ENCODE data around the gene PTPRZ1. TPM values are rescaled to one million over a fixed set of nuclear protein-coding genes. Genes with fewer than 3 reads are reported as not detected.

The PTPRZ1 gene
- total RNA-seq, 1 experiment from 2014 or later, result 74.2 TPM

DNA sequence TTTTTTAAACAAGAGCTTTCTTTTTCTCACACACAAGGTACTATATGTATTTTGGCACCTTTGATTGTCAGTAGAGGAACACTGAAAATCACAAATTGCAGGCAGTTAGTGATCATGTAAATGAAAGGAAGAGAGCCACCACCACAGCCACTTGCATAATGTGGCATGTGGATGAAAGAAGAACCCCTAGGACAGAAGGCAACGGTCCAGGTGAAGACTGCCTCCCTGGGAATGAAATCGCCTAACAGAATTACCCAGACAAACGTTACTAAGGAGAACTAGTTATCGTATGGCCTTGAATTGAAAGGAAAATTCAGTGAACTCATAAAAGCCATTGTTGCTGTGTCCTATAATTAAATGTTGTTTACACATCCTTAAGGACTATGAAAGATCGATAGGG is 41.2 kb upstream of the PTPRZ1 start:
- H2BK5ac ChIP-seq (ENCODE audit: insufficient read length, low read length), result no peak overlapping the region
- no peak overlapping the region for H2AFZ ChIP-seq (ENCODE audit: low read length)
- no peak for DNase-seq
- Mint-ChIP-seq H3K27me3 (ENCODE audit: low read depth) (peaks cover 2% of the 10 kb centered on the region; the same call in 1 of the 2 replicates), H3K36me3 (ENCODE audit: insufficient read depth in 1 of 3, low read depth in 3 of 3) (no peaks in the 10 kb centered on the region), H3K9me3 (no peaks in the 10 kb centered on the region), H3K4me3 (no peak overlapping the region), H3K27ac (no peak overlapping the region), H3K4me1 (peaks cover 11 to 19% of the 10 kb centered on the region in 2 experiments)
- H3K27ac ChIP-seq (ENCODE audit: insufficient read length, low read depth, low read length), result no peak overlapping the region
- H3K79me1 ChIP-seq (ENCODE audit: insufficient read depth, low read depth, low read length, poor library complexity, severe bottlenecking), result no peaks in the 10 kb centered on the region
- H4K5ac ChIP-seq (ENCODE audit: insufficient read length, low read depth, low read length), result no peak overlapping the region
- no peak overlapping the region for H3K9ac ChIP-seq (ENCODE audit: extremely low read depth, insufficient read length, low read length)
- H3K56ac ChIP-seq (ENCODE audit: insufficient read length, low read depth, low read length), result no peak overlapping the region
- TF ChIP-seq, protein P1, sequence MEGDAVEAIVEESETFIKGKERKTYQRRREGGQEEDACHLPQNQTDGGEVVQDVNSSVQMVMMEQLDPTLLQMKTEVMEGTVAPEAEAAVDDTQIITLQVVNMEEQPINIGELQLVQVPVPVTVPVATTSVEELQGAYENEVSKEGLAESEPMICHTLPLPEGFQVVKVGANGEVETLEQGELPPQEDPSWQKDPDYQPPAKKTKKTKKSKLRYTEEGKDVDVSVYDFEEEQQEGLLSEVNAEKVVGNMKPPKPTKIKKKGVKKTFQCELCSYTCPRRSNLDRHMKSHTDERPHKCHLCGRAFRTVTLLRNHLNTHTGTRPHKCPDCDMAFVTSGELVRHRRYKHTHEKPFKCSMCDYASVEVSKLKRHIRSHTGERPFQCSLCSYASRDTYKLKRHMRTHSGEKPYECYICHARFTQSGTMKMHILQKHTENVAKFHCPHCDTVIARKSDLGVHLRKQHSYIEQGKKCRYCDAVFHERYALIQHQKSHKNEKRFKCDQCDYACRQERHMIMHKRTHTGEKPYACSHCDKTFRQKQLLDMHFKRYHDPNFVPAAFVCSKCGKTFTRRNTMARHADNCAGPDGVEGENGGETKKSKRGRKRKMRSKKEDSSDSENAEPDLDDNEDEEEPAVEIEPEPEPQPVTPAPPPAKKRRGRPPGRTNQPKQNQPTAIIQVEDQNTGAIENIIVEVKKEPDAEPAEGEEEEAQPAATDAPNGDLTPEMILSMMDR (conservative IDR thresholded peaks at IDR 0.05), result no peak
- H3K23me2 ChIP-seq (ENCODE audit: insufficient read length, low read depth, low read length, poor library complexity, severe bottlenecking), result no peaks in the 10 kb centered on the region
- H3K14ac ChIP-seq (ENCODE audit: insufficient read depth, low read length), result no peak overlapping the region
- no peaks in the 10 kb centered on the region for H3K27me3 ChIP-seq (ENCODE audit: insufficient read depth, low read length)
- H3K79me2 ChIP-seq (ENCODE audit: insufficient read depth, low read length), result no peaks in the 10 kb centered on the region
- peaks cover 2% of the 10 kb centered on the region; the same call in 1 of the 2 replicates for H3K4me1 ChIP-seq (ENCODE audit: insufficient read depth, low read length)
- no peak overlapping the region for H2AK5ac ChIP-seq (ENCODE audit: insufficient read length, low read length)
- H4K8ac ChIP-seq (replicated peaks; ENCODE audit: insufficient read length, low read depth, low read length), result no peak overlapping the region
- no peak overlapping the region for H3K23ac ChIP-seq (ENCODE audit: insufficient read length, low read depth, low read length)
- H3K4me2 ChIP-seq (ENCODE audit: insufficient read depth, insufficient read length, low read length), result no peak overlapping the region
- H2BK120ac ChIP-seq (ENCODE audit: low read depth, low read length, poor library complexity, severe bottlenecking), result no peak overlapping the region
- H2BK12ac ChIP-seq (ENCODE audit: insufficient read length, low read depth, low read length), result no peak overlapping the region
- H2BK15ac ChIP-seq (ENCODE audit: low read depth, low read length), result no peak overlapping the region
- H3K9me3 ChIP-seq (ENCODE audit: control insufficient read depth, low read depth, low read length), result no peaks in the 10 kb centered on the region
- H3T11ph ChIP-seq (ENCODE audit: low read length), result no peak overlapping the region
- no peak overlapping the region for H3K18ac ChIP-seq (ENCODE audit: insufficient read length, low read depth, low read length)
- H4K20me1 ChIP-seq (ENCODE audit: control insufficient read depth, insufficient read depth, insufficient read length), result no peaks in the 10 kb centered on the region
- WGBS (ENCODE audit: extremely low coverage, insufficient read length, low lambda C conversion rate), result no CpG with 5 or more reads among the region's 5 CpGs
- no peak overlapping the region for H4K91ac ChIP-seq (ENCODE audit: insufficient read length, low read depth, low read length)
- H3K4ac ChIP-seq (ENCODE audit: low read depth, low read length), result no peak overlapping the region
- no peak overlapping the region for H2BK20ac ChIP-seq (ENCODE audit: low read depth, low read length, poor library complexity, severe bottlenecking)
